Measurements from ENCODE around the gene IRF2BP1.

The IRF2BP1 gene

GRCh38 chr19:45917421-45918091 is 31.6 kb upstream of the IRF2BP1 start:
- DNase-seq (ENCODE audit: low read depth): no peak
- H3K4me3 ChIP-seq (ENCODE audit: control insufficient read depth, low read depth, low read length): no peak overlapping the region
- TF ChIP-seq CTCF (IDR thresholded peaks at IDR 0.05; ENCODE audit: control insufficient read depth, insufficient read depth, low read depth, low read length, missing control alignments): no peak

- no peak within 1 kb of the TSS for H3K4me3 ChIP-seq (ENCODE audit: control insufficient read depth, low read depth, low read length)
- DNase-seq (ENCODE audit: low read depth): no peak
- TF ChIP-seq CTCF (IDR thresholded peaks at IDR 0.05; ENCODE audit: control insufficient read depth, insufficient read depth, low read depth, low read length, missing control alignments): peak; percentile 2
These were observed 28.2 kb upstream of the IRF2BP1 start, which contains the start of gene NANOS2 for GRCh38 chr19:45913874-45914830. NANOS2 (minus strand) TSS chr19:45914778; CDS start chr19:45914693, 85 bp downstream.

GRCh38 chr19:45911291-45911690 is 25.4 kb upstream of the IRF2BP1 start:
- no peak for TF ChIP-seq CTCF (IDR thresholded peaks at IDR 0.05; ENCODE audit: control insufficient read depth, insufficient read depth, low read depth, low read length, missing control alignments)
- DNase-seq (ENCODE audit: low read depth): no peak
- H3K4me3 ChIP-seq (ENCODE audit: control insufficient read depth, low read depth, low read length): no peak overlapping the region

GRCh38 chr19:45908956-45909355 is 23.0 kb upstream of the IRF2BP1 start:
- DNase-seq (ENCODE audit: low read depth): no peak
- H3K4me3 ChIP-seq (ENCODE audit: control insufficient read depth, low read depth, low read length): no peak overlapping the region
- no peak for TF ChIP-seq CTCF (IDR thresholded peaks at IDR 0.05; ENCODE audit: control insufficient read depth, insufficient read depth, low read depth, low read length, missing control alignments)

- no peak for DNase-seq (ENCODE audit: low read depth)
- no peak for TF ChIP-seq CTCF (IDR thresholded peaks at IDR 0.05; ENCODE audit: control insufficient read depth, insufficient read depth, low read depth, low read length, missing control alignments)
- no peak overlapping the region for H3K4me3 ChIP-seq (ENCODE audit: control insufficient read depth, low read depth, low read length)
These were observed 20.3 kb upstream of the IRF2BP1 start for GRCh38 chr19:45906221-45906620.

GRCh38 chr19:45905011-45905410 is 19.1 kb upstream of the IRF2BP1 start:
- no peak overlapping the region for H3K4me3 ChIP-seq (ENCODE audit: control insufficient read depth, low read depth, low read length)
- TF ChIP-seq CTCF (IDR thresholded peaks at IDR 0.05; ENCODE audit: control insufficient read depth, insufficient read depth, low read depth, low read length, missing control alignments): no peak
- DNase-seq (ENCODE audit: low read depth): no peak

Measured in AG09309 (cell line).